Esophagus squamous epithelium (tissue), 5 donors: Measurements from ENCODE around the gene ZNF549. TPM values are rescaled to one million over a fixed set of nuclear protein-coding genes. Genes with fewer than 3 reads are reported as not detected.
"Not testable (repeated sequence)": the region's sequence is repeated elsewhere in the genome, so short reads cannot be mapped to it uniquely, and the experiment has no call there.

Experiments used
- DNase-seq: peaks from one replicate; lab custom pipeline; 2025; lab: John Stamatoyannopoulos, UW
- H3K27ac ChIP-seq, 4 donors: fragments of 200-600 bp; sonication (generic); one replicate each; pipeline ENCODE4 v1.5.1; 2016 to 2019; ENCODE audit warnings: mild to moderate bottlenecking in 1 of 4
- H3K27me3 ChIP-seq, 4 donors: fragments of 200-600 bp; sonication (generic); 1 replicate in 3 of 4; 2 replicates in 1 of 4; pipeline versions ENCODE4 v1.5.1 to v1.6.0; 2017 to 2021; ENCODE audit warnings: antibody characterized with exemption in 1 of 4
- H3K36me3 ChIP-seq, 3 donors: fragments of 200-600 bp; sonication (generic); one replicate each; pipeline ENCODE4 v1.5.1; 2016 to 2019
- H3K4me1 ChIP-seq, 3 donors: fragments of 200-600 bp; sonication (generic); one replicate each; pipeline ENCODE4 v1.5.1; 2017 to 2019
- H3K4me3 ChIP-seq, 4 donors: fragments of 200-600 bp; sonication (generic); 1 replicate in 3 of 4; 2 replicates in 1 of 4; pipeline ENCODE4 v1.5.1; 2016 to 2019; ENCODE audit warnings: mild to moderate bottlenecking in 2 of 4, moderate library complexity in 1 of 4
- H3K9me3 ChIP-seq, 3 donors: fragments of 200-600 bp; sonication (generic); one replicate each; pipeline ENCODE4 v1.5.1; 2016 to 2019
- CTCF ChIP-seq, 6 experiments: fragments of 450-650 bp in 4 of 6; fragments of 200-600 bp in 2 of 6; sonication (generic) in 2 of 6; IDR thresholded peaks; one replicate each; pipeline ENCODE4 v1.5.1; 2016 to 2019; ENCODE audit warnings: antibody characterized with exemption in 6 of 6, mild to moderate bottlenecking in 4 of 6, moderate library complexity in 4 of 6
- POLR2A ChIP-seq, 4 donors: fragments of 450-650 bp; IDR thresholded peaks; one replicate each; pipeline ENCODE4 v1.6.1; 2017; ENCODE audit warnings: antibody characterized with exemption in 4 of 4, mild to moderate bottlenecking in 4 of 4, moderate library complexity in 3 of 4
- WGBS, 2 donors: methylation state at CpG; one replicate each; pipeline ENCODE4 v1.1.5; 2018; 5-methylcytosine and 5-hydroxymethylcytosine counted together
- intact Hi-C: fragments of 100-400 bp; cut with DNase I; formaldehyde crosslinking; loops from one replicate; pipeline ENCODE4 v1.15.0; 2022
- total RNA-seq, 4 donors: library from RNA; depleted of rRNA; stranded (reverse); fragments of >200 nt; gene quantifications; one replicate each; pipeline ENCODE4 v1.1.0, GENCODE V29; 2016
- donor health status: DM: yes; HTN: yes; CAD: no.

Gene ZNF549
- total RNA-seq, 4 donors from 2014 or later, result 1.3 to 4.8 (median 2.3) TPM

DNA sequence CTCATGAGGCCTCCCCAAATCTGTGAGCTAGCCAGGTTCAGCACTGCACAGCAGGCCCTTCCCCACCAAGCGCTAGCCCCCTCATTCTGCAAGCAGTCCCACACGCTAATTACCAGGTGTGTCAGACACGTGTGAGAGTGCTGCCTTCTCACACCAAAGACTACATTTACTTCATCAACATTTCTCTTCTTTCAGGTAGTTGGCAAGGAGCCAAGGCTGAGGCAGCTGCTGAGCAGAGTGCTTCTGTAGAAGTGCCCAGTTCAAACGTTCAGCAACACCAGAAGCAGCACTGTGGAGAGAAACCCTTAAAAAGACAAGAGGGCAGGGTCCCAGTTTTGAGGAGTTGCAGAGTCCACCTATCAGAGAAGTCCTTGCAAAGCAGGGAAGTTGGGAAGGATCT is 21.0 kb upstream of the ZNF549 start:
- WGBS, 2 donors, result 50 to 72% methylated on average over 2 to 4 of the region's 4 CpGs
- no peaks in the 10 kb centered on the region for H3K27me3 ChIP-seq
- no peak overlapping the region for H3K27ac ChIP-seq
- peaks cover 0 to 95% (median 64%) of the 10 kb centered on the region in 3 donors for H3K9me3 ChIP-seq
- TF ChIP-seq CTCF (IDR thresholded peaks at IDR 0.05), result no peak
- no peak for TF ChIP-seq POLR2A (IDR thresholded peaks at IDR 0.05)
- H3K4me3 ChIP-seq, result no peak overlapping the region
- intact Hi-C loops, result no loop called here
- no peak for DNase-seq
- peaks cover 20 to 87% (median 23%) of the 10 kb centered on the region in 3 donors for H3K36me3 ChIP-seq
- H3K4me1 ChIP-seq, result no peaks in the 10 kb centered on the region

GRCh38 chr19:57511484-57511883 is 15.7 kb upstream of the ZNF549 start:
- TF ChIP-seq POLR2A (IDR thresholded peaks at IDR 0.05) (no peak), CTCF (IDR thresholded peaks at IDR 0.05) (no peak)

GRCh38 chr19:57512845-57513244 is 14.3 kb upstream of the ZNF549 start:
- H3K4me1 ChIP-seq, result no peaks in the 10 kb centered on the region
- 89 to 93% methylated on average over 3 of the region's 6 CpGs for WGBS, 2 donors
- intact Hi-C loops, result no loop called here
- H3K27me3 ChIP-seq, result no peaks in the 10 kb centered on the region
- no peak overlapping the region for H3K27ac ChIP-seq
- H3K9me3 ChIP-seq, result peaks cover 0 to 91% (median 57%) of the 10 kb centered on the region in 3 donors
- TF ChIP-seq POLR2A (IDR thresholded peaks at IDR 0.05), result no peak
- TF ChIP-seq CTCF (IDR thresholded peaks at IDR 0.05), result no peak
- no peak overlapping the region for H3K4me3 ChIP-seq
- peaks cover 0 to 71% (median 0%) of the 10 kb centered on the region in 3 donors for H3K36me3 ChIP-seq
- no peak for DNase-seq

More at GRCh38 chr19:57511484-57511883, 15.7 kb upstream of the ZNF549 start:
- no peak overlapping the region for H3K27ac ChIP-seq
- intact Hi-C loops, result no loop called here
- peaks cover 6 to 72% (median 9%) of the 10 kb centered on the region in 3 donors for H3K36me3 ChIP-seq
- H3K9me3 ChIP-seq, result peaks cover 0 to 96% (median 63%) of the 10 kb centered on the region in 3 donors
- H3K4me1 ChIP-seq, result no peaks in the 10 kb centered on the region
- DNase-seq, result no peak
- H3K4me3 ChIP-seq, result no peak overlapping the region
- no peaks in the 10 kb centered on the region for H3K27me3 ChIP-seq

- Histone ChIP-seq H3K9me3 (peaks cover 0 to 83% (median 46%) of the 10 kb centered on the region in 3 donors), H3K36me3 (peaks cover 0 to 53% (median 0%) of the 10 kb centered on the region in 3 donors), H3K4me3 (no peak overlapping the region), H3K27ac (no peak overlapping the region), H3K4me1 (no peaks in the 10 kb centered on the region), H3K27me3 (no peaks in the 10 kb centered on the region)
- no peak for DNase-seq
- intact Hi-C loops, result no loop called here
- TF ChIP-seq POLR2A (IDR thresholded peaks at IDR 0.05) (no peak), CTCF (IDR thresholded peaks at IDR 0.05) (no peak)
- 76 to 90% methylated on average over 4 of the region's 5 CpGs for WGBS, 2 donors
Observed at GRCh38 chr19:57515255-57515654, 11.9 kb upstream of the ZNF549 start.

DNA sequence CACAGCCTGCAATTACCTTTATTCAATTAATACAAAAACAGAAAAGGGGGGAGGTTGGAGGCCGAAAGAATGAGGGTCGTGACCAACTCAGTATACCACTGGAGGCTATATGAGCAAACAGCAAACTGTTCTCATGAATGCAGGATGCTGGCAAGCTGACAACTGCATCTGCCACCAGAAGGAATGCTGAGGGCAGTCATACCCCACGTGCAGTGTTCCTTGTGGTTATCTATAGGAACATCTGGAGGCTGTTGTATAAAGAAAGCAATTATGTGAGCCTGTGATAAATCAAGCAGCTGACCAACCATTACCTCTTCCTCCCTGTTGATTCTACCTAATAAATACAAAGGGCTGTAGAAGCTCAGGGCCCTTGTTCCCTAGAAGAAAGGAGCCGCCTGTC is 9.1 kb upstream of the ZNF549 start:
- intact Hi-C loops, H3K27me3 ChIP-seq, H3K4me3 ChIP-seq, H3K27ac ChIP-seq, H3K4me1 ChIP-seq, DNase-seq: not testable (repeated sequence)
- Histone ChIP-seq H3K36me3 (peaks cover 0 to 48% (median 0%) of the 10 kb centered on the region in 3 donors), H3K9me3 (peaks cover 0 to 55% (median 33%) of the 10 kb centered on the region in 3 donors)
- 85 to 87% methylated on average over 4 of the region's 4 CpGs for WGBS, 2 donors
